ENCODE data around the gene FSD1. TPM values are rescaled to one million over a fixed set of nuclear protein-coding genes. Genes with fewer than 3 reads are reported as not detected.

Gene FSD1
- total and polyA plus RNA-seq, 10 of the 15 experiments (the other 5 are each of a cell fraction or from before 2014, with no cell fraction given), result 0.15 to 5.1 (median 4.0) TPM; not detected in 1

DNA sequence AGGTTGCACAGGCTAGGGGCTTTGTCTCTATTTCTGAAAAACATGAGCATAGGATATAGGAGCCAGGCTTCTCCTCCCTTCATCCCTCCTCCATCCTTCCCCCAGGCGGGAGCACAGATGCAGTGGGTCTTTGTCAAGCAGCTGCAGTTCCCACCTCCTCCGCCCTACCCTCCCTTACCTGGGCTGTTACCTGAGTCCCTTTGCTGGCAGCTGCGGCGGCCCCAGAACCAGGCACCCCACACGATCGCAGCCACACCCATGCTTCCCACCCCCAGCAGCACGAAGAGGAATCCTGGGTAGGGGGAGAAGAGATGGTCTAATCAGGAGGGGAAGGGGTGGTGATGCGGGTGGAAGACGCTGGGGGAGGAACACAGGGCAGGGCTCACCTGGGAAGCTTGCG lies 10.0 kb upstream of the FSD1 start:
- TF ChIP-seq NRF1 (conservative IDR thresholded peaks at IDR 0.05; ENCODE audit: low read depth, low read length) (no peak), LARP7 (IDR thresholded peaks at IDR 0.05) (no peak), IKZF1 (conservative IDR thresholded peaks at IDR 0.05) (no peak)
- H4K20me1 ChIP-seq (ENCODE audit: control insufficient read depth, insufficient read depth), result no peaks in the 10 kb centered on the region
- H3K79me2 ChIP-seq (ENCODE audit: control insufficient read depth, insufficient read depth, low read length), result no peaks in the 10 kb centered on the region
- ATAC-seq (no peak), FAIRE-seq (no peak), DNase-seq (ENCODE audit: low read depth, low spot score) (no peak)
- no peaks in the 10 kb centered on the region for H3K27me3 ChIP-seq (replicated peaks in 1 of 2; ENCODE audit: control insufficient read depth in 2 of 2, insufficient read depth in 2 of 2, low read length in 1 of 2)
- ChIA-PET POLR2A (no interaction called here), SMC1A (ENCODE audit: uncharacterized antibody, unreplicated experiment) (no interaction called here), CTCF (no interaction called here), RAD21 (ENCODE audit: unreplicated experiment) (no interaction called here)
- H3K9ac ChIP-seq (ENCODE audit: control insufficient read depth, insufficient read depth, low read length), result no peak overlapping the region
- no peaks in the 10 kb centered on the region for H3K36me3 ChIP-seq (ENCODE audit: control insufficient read depth in 2 of 2, insufficient read depth in 2 of 2, low read length in 1 of 2)
- in situ Hi-C loops (cut with MboI), result no loop called here
- intact Hi-C loops (cut with micrococcal nuclease; ENCODE audit: unreplicated experiment), result no loop called here
- H3K4me1 ChIP-seq (ENCODE audit: control insufficient read depth, insufficient read depth, low read length), result no peaks in the 10 kb centered on the region
- H2AFZ ChIP-seq (ENCODE audit: control insufficient read depth, low read depth, low read length), result no peak overlapping the region
- no peaks in the 10 kb centered on the region for H3K9me3 ChIP-seq (replicated peaks; ENCODE audit: control insufficient read depth, insufficient read depth, low read length)
- H3K4me2 ChIP-seq (ENCODE audit: control insufficient read depth, insufficient read depth), result no peak overlapping the region
- BruUV-seq (replicated peaks), result no TSS peak
- 64% methylated on average over 9 of the region's 10 CpGs for WGBS (ENCODE audit: insufficient coverage, insufficient replicate concordance, low lambda C conversion rate, missing lambda C conversion rate)
- no peak overlapping the region for H3K4me3 ChIP-seq
- no peak overlapping the region for H3K27ac ChIP-seq (ENCODE audit: control insufficient read depth, insufficient read depth)

- ChIA-PET POLR2A (no interaction called here), SMC1A (ENCODE audit: uncharacterized antibody, unreplicated experiment) (interaction anchor here (0.9 kb wide), 1 partner anchor 23 kb away, joined by 3 read pairs; no protein-coding TSS in a partner anchor), CTCF (interaction anchor here (1.1 to 1.4 kb wide), 2 partner anchors 29 to 156 kb away, joined by 3 to 4 read pairs; no protein-coding TSS in a partner anchor), RAD21 (ENCODE audit: unreplicated experiment) (no interaction called here)
- TF ChIP-seq BHLHE40 (IDR thresholded peaks at IDR 0.05; ENCODE audit: borderline replicate concordance in 1 of 2, low read depth in 2 of 2, low read length in 1 of 2), result peak in 1 of 2 experiments; percentile 33; a peak in 1 of 4 replicates
- TF ChIP-seq EGR1 (IDR thresholded peaks at IDR 0.05; ENCODE audit: borderline replicate concordance in 1 of 2, low read depth in 2 of 2, low read length in 2 of 2), result no peak
- DNase-seq (ENCODE audit: low read depth, low spot score) (no peak), ATAC-seq (no peak; the same call in 1 of the 3 replicates), FAIRE-seq (no peak)
- Histone ChIP-seq H3K27me3 (replicated peaks in 1 of 2; ENCODE audit: control insufficient read depth in 2 of 2, insufficient read depth in 2 of 2, low read length in 1 of 2) (no peaks in the 10 kb centered on the region), H3K4me2 (ENCODE audit: control insufficient read depth, insufficient read depth) (no peak overlapping the region), H2AFZ (ENCODE audit: control insufficient read depth, low read depth, low read length) (no peak overlapping the region), H3K79me2 (ENCODE audit: control insufficient read depth, insufficient read depth, low read length) (no peaks in the 10 kb centered on the region), H3K9me3 (replicated peaks; ENCODE audit: control insufficient read depth, insufficient read depth, low read length) (no peaks in the 10 kb centered on the region), H3K4me1 (ENCODE audit: control insufficient read depth, insufficient read depth, low read length) (no peaks in the 10 kb centered on the region), H3K4me3 (no peak overlapping the region), H4K20me1 (ENCODE audit: control insufficient read depth, insufficient read depth) (no peaks in the 10 kb centered on the region), H3K36me3 (ENCODE audit: control insufficient read depth in 2 of 2, insufficient read depth in 2 of 2, low read length in 1 of 2) (no peaks in the 10 kb centered on the region), H3K27ac (ENCODE audit: control insufficient read depth, insufficient read depth) (no peak overlapping the region), H3K9ac (ENCODE audit: control insufficient read depth, insufficient read depth, low read length) (no peak overlapping the region)
- 19% methylated on average over 14 of the region's 14 CpGs for WGBS (ENCODE audit: insufficient coverage, insufficient replicate concordance, low lambda C conversion rate, missing lambda C conversion rate)
- no TSS peak for BruUV-seq (replicated peaks)
- in situ Hi-C loops (cut with MboI), result no loop called here
- intact Hi-C loops (cut with micrococcal nuclease; ENCODE audit: unreplicated experiment), result no loop called here
Observed at GRCh38 chr19:4295972-4296771, 8.2 kb upstream of the FSD1 start.
